Fibroblast of skin of right quadriceps (primary cell): ENCODE data around the gene GUCA1A.
"Not testable (repeated sequence)": the region's sequence is repeated elsewhere in the genome, so short reads cannot be mapped to it uniquely, and the experiment has no call there.

ENCODE experiments used
- DNase-seq: peaks from one replicate; pipeline ENCODE4 v3.0.0-alpha.2; 2013

Gene GUCA1A

GRCh38 chr6:42147138-42147562 lies 26.0 kb upstream of the GUCA1A start:
- no peak for DNase-seq

GRCh38 chr6:42148058-42148457 lies 25.1 kb upstream of the GUCA1A start:
- DNase-seq = no peak

- no peak for DNase-seq
These were observed 22.9 kb upstream of the GUCA1A start for GRCh38 chr6:42150254-42150653.

GRCh38 chr6:42152024-42152423 lies 21.1 kb upstream of the GUCA1A start:
- peak; percentile 14 for DNase-seq

- not testable (repeated sequence) for DNase-seq
These were observed 20.5 kb upstream of the GUCA1A start for GRCh38 chr6:42152528-42153213.

- DNase-seq = no peak
These were observed 19.2 kb upstream of the GUCA1A start for GRCh38 chr6:42153921-42154320.

- DNase-seq = no peak
These were observed 18.5 kb upstream of the GUCA1A start for GRCh38 chr6:42154461-42155209.

- DNase-seq = no peak
These were observed 17.9 kb upstream of the GUCA1A start for GRCh38 chr6:42155293-42155692.

GRCh38 chr6:42156638-42157037 lies 16.5 kb upstream of the GUCA1A start:
- no peak for DNase-seq

- DNase-seq = peak; percentile 63
These were observed 15.2 kb upstream of the GUCA1A start for GRCh38 chr6:42158011-42158410.

- no peak for DNase-seq
These were observed 14.5 kb upstream of the GUCA1A start for GRCh38 chr6:42158631-42159030.

GRCh38 chr6:42159431-42160024 lies 13.6 kb upstream of the GUCA1A start:
- no peak for DNase-seq

GRCh38 chr6:42162384-42162783 lies 10.8 kb upstream of the GUCA1A start:
- DNase-seq = no peak

- no peak for DNase-seq
These were observed 10.4 kb upstream of the GUCA1A start for GRCh38 chr6:42162812-42163211.

GRCh38 chr6:42163981-42164380 lies 9.2 kb upstream of the GUCA1A start:
- no peak for DNase-seq

GRCh38 chr6:42165016-42165415 lies 8.1 kb upstream of the GUCA1A start:
- DNase-seq = peak; percentile 50

GRCh38 chr6:42166444-42167141 lies 6.6 kb upstream of the GUCA1A start:
- DNase-seq = peak; percentile 67

GRCh38 chr6:42168650-42169049 lies 4.5 kb upstream of the GUCA1A start:
- no peak for DNase-seq

- not testable (repeated sequence) for DNase-seq
These were observed 3.4 kb upstream of the GUCA1A start for GRCh38 chr6:42169780-42170179.

- DNase-seq = no peak
These were observed 1.2 kb upstream of the GUCA1A start for GRCh38 chr6:42171813-42172581.

- DNase-seq = no peak
These were observed 2.7 kb downstream of the GUCA1A start for GRCh38 chr6:42175860-42176259.

GRCh38 chr6:42176981-42177380 lies 3.8 kb downstream of the GUCA1A start:
- no peak for DNase-seq
